Fibroblast of skin of abdomen (primary cell): Measurements from ENCODE around the gene GJD3.

ENCODE experiments used
- DNase-seq: peaks from one replicate; pipeline ENCODE4 v3.0.0-alpha.2; 2013

GJD3 gene

GRCh38 chr17:40322358-40323315 lies 41.9 kb downstream of the GJD3 start:
- peak; percentile 78 for DNase-seq

GRCh38 chr17:40321961-40322357 lies 42.6 kb downstream of the GJD3 start:
- no peak for DNase-seq

- no peak for DNase-seq
Measured at GRCh38 chr17:40321524-40321929, 43.0 kb downstream of the GJD3 start.

- peak; percentile 71 for DNase-seq
Measured at GRCh38 chr17:40320756-40321523, 43.6 kb downstream of the GJD3 start.

GRCh38 chr17:40319651-40320540 lies 44.6 kb downstream of the GJD3 start:
- DNase-seq, result no peak

GRCh38 chr17:40318830-40319391 lies 45.6 kb downstream of the GJD3 start:
- no peak for DNase-seq

- DNase-seq, result peak; percentile 97
Measured at GRCh38 chr17:40317880-40318829, 46.4 kb downstream of the GJD3 start.

- DNase-seq, result peak; percentile 74
Measured at GRCh38 chr17:40317345-40317873, 47.1 kb downstream of the GJD3 start.

- DNase-seq, result peak; percentile 84
Measured at GRCh38 chr17:40316571-40317344, 47.8 kb downstream of the GJD3 start.

- DNase-seq, result no peak
Measured at GRCh38 chr17:40315678-40316570, 48.6 kb downstream of the GJD3 start.

- no peak for DNase-seq
Measured at GRCh38 chr17:40315206-40315605, 49.3 kb downstream of the GJD3 start.

- DNase-seq, result peak; percentile 87
Measured at GRCh38 chr17:40314584-40314956, 50.0 kb downstream of the GJD3 start.

GRCh38 chr17:40313668-40314583 lies 50.6 kb downstream of the GJD3 start:
- peak; percentile 52 for DNase-seq
